ENCODE measurements around the gene PEX14.

Gene PEX14

GRCh38 chr1:10635085-10635896, 160.5 kb downstream of the PEX14 start:
- H3K4me1 ChIP-seq (ENCODE audit: control insufficient read depth in 1 of 2, insufficient read depth in 1 of 2, low read depth in 1 of 2, low read length in 1 of 2): no peaks in the 10 kb centered on the region
- no peaks in the 10 kb centered on the region for H3K9me3 ChIP-seq
- no peak overlapping the region for H3K4me3 ChIP-seq (ENCODE audit: low read depth in 1 of 2, low read length in 1 of 2)
- H3K27ac ChIP-seq: no peak overlapping the region
- peaks cover 21% of the 10 kb centered on the region for H3K36me3 ChIP-seq
- no peak for TF ChIP-seq CTCF (IDR thresholded peaks at IDR 0.05)
- H3K27me3 ChIP-seq: peaks cover 50% of the 10 kb centered on the region

- no peak overlapping the region for H3K4me3 ChIP-seq (ENCODE audit: low read depth in 1 of 2, low read length in 1 of 2)
- peaks cover 16% of the 10 kb centered on the region for H3K36me3 ChIP-seq
- H3K27ac ChIP-seq: no peak overlapping the region
- H3K9me3 ChIP-seq: no peaks in the 10 kb centered on the region
- TF ChIP-seq CTCF (IDR thresholded peaks at IDR 0.05): no peak
- no peaks in the 10 kb centered on the region for H3K4me1 ChIP-seq (ENCODE audit: control insufficient read depth in 1 of 2, insufficient read depth in 1 of 2, low read depth in 1 of 2, low read length in 1 of 2)
- H3K27me3 ChIP-seq: peaks cover 57% of the 10 kb centered on the region
These were observed 161.2 kb downstream of the PEX14 start for GRCh38 chr1:10635992-10636391.

- Histone ChIP-seq H3K36me3 (peaks cover 21% of the 10 kb centered on the region), H3K9me3 (no peaks in the 10 kb centered on the region), H3K27me3 (peaks cover 57% of the 10 kb centered on the region), H3K27ac (no peak overlapping the region), H3K4me1 (ENCODE audit: control insufficient read depth in 1 of 2, insufficient read depth in 1 of 2, low read depth in 1 of 2, low read length in 1 of 2) (no peaks in the 10 kb centered on the region), H3K4me3 (ENCODE audit: low read depth in 1 of 2, low read length in 1 of 2) (no peak overlapping the region)
- no peak for TF ChIP-seq CTCF (IDR thresholded peaks at IDR 0.05)
These were observed 162.7 kb downstream of the PEX14 start for GRCh38 chr1:10637400-10637799.

- Histone ChIP-seq H3K4me1 (ENCODE audit: control insufficient read depth in 1 of 2, insufficient read depth in 1 of 2, low read depth in 1 of 2, low read length in 1 of 2) (no peaks in the 10 kb centered on the region), H3K4me3 (ENCODE audit: low read depth in 1 of 2, low read length in 1 of 2) (no peak overlapping the region), H3K36me3 (peaks cover 27% of the 10 kb centered on the region), H3K9me3 (no peaks in the 10 kb centered on the region), H3K27ac (no peak overlapping the region), H3K27me3 (peaks cover 57% of the 10 kb centered on the region)
- TF ChIP-seq CTCF (IDR thresholded peaks at IDR 0.05): no peak
These were observed 163.2 kb downstream of the PEX14 start for GRCh38 chr1:10637834-10638558.

GRCh38 chr1:10638559-10639005, 163.8 kb downstream of the PEX14 start:
- Histone ChIP-seq H3K36me3 (peaks cover 30% of the 10 kb centered on the region), H3K4me3 (ENCODE audit: low read depth in 1 of 2, low read length in 1 of 2) (no peak overlapping the region), H3K9me3 (no peaks in the 10 kb centered on the region), H3K27me3 (peaks cover 57% of the 10 kb centered on the region), H3K4me1 (ENCODE audit: control insufficient read depth in 1 of 2, insufficient read depth in 1 of 2, low read depth in 1 of 2, low read length in 1 of 2) (no peaks in the 10 kb centered on the region), H3K27ac (no peak overlapping the region)
- no peak for TF ChIP-seq CTCF (IDR thresholded peaks at IDR 0.05)
